Posterior vena cava (tissue), 2 donors: ENCODE data around the gene CAMTA1. TPM values are rescaled to one million over a fixed set of nuclear protein-coding genes. Genes with fewer than 3 reads are reported as not detected.

Experiments
- DNase-seq: peaks from one replicate; pipeline ENCODE4 v3.0.0-alpha.2; 2020; ENCODE audit warnings: low spot score
- intact Hi-C, 2 donors: fragments of 100-400 bp; cut with DNase I; formaldehyde crosslinking; loops; one replicate each; pipeline versions ENCODE4 v1.14.1 to v1.14.2; 2022 to 2023
- total RNA-seq, 2 donors: library from RNA; stranded (reverse); fragmentation: NEBNext Ultra II Directional; extraction: Animal tissue kit (Norgen Biotek cat#: 25700); gene quantifications; one replicate each; pipeline ENCODE4 v1.2.1, GENCODE V29; 2021
- donor health status: DM: yes; HTN: yes; CAD: no.
- donor health status: DM: yes; HTN: yes; CAD: no.

The CAMTA1 gene
- total RNA-seq, 2 donors from 2014 or later = 65.1 to 76.4 TPM

DNA sequence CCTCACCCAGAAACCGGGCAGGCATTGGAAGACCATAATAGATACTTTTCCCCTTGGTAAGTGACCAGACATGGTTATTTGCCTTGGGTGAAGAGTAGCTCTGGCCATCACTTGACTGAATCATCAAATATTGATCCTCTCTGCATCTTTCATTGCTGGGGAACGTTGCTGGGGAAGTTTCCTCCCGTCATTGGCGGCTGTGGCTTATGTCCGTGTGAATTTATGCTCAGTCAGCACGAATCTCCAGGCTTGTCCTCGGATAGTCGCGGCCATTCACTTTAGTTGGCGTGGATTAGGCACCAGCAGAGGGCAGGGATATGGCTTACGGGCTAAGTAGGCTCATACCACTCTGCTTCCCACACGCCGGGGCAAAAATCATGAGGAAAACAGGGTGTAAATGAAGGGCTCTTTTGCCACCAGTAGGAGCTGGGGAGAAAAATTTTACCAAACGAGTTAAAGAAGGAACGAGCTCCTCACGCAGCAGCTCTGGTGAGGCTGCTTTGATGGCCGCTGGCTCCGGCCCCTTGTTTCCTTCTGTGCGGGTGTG is 473.4 kb downstream of the CAMTA1 start:
- no peak for DNase-seq
- intact Hi-C loops = no loop called here

DNA sequence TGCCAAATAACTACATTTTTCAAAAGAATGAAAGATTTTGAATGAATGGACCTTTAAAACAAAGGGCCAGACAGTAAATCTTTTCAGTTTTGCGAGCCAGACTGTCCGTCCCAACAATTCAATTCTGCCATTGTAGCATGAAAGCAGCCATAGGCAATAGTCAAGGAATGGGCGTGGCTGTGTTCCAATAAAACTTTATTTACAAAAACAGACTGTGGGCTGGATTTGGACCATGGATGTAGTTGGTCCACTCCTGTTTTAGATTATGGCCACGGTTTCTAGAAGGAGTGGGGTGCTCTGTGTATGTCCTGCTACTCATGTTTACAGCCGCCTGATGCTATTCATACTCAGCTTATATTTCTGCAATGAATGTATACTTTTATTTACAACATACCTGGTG is 474.7 kb downstream of the CAMTA1 start:
- no peak for DNase-seq
- intact Hi-C loops = no loop called here

DNA sequence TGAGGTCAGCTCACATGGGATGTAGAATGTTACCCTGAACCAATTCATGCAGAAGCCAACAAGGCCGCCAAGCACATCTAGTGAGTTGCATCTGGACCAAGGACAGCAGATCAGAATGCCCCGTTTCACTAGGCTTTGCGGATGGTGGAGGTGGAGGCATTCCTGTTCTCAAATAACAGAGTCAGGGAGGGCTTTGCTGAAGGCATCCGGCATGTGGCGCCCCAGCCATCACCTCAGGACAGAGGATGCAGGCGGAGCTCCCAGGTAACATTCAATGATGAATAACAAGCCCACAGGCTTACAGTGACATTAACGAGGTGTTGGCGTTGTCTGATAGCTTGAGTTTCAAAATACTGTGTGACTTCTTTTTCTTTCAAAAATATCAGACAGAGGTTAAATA is 476.2 kb downstream of the CAMTA1 start:
- DNase-seq = no peak
- intact Hi-C loops = no loop called here

DNA sequence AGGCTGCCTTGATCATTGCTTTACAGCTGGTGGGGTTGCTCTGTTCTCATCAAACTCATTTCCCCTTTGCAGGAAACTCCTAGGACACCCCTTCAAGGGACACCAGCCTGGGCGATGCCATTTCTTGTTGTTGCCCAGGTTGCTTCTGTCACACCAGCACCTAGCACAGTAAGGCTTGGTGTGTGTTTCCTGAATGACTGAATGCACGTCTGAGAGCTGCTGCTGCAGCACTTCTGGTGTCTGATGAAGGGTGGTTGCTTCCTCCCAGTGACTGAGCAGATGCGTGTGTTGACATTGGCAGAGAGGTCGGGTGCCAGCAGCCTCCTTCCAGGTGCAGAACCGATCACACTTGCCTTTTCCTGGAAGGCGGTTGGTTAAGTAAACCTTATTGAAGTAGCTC is 477.4 kb downstream of the CAMTA1 start:
- no peak for DNase-seq
- intact Hi-C loops = no loop called here

DNA sequence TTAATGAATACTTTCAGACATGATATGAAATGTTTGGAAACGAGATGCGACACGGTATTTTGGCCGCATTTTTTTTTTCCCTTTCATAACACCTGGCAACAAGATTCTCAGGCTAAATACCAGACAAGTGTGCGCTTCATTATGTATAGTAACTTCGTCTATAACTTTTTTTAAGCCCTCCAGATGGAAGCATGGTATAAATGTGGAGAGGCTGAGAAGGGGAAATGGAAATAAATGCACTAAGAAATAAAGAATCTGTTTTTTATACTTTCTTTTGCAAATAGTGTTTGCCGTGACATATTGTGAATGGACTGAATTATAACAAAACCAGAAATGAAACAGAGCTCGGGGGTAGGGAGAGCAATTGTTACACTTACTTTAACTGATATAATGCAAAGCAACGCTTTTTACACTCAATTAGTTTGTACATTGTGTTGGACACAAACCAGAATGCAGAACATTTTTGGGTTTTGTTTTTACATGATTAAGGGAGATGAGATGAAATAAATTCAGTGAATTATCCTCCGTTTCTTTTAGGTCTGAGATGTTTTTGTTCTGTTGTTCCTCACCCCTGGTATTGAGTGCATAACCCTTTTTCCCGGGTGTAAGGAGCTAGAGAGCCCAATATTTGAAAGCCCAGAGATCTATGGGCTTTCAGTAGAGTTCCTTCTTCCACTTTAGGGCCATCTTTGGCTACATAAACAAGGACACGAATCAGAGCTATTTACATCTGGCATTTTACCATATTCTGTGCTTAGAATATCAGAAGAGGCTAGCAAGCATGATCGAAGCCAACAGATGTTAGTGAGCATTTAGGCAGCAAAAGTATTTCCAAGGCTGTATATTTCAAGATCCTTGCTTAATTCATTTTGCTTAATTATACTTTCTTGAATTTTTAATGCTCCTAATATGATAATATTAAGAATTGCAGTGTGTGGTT is 478.0 kb downstream of the CAMTA1 start:
- intact Hi-C loops = no loop called here
- no peak for DNase-seq

DNA sequence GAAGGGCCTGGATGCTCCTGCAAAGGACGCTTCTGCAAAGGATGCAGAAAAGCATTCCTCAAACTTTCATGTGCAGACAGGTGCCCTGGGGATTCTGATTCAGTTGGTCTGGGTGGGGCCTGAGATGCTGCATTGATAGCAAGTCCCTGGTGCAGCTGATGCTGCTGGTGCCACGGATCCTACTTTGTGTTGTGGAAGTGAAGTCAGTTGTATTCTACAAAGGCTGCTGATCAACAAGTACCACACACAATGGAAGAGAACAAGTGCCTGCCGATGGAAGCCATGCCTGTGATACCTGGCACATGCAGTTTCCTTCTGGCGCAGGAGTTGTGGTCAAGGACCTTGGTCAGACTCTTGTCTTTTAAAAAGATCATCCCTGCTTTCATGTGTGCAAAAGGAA is 478.8 kb downstream of the CAMTA1 start:
- intact Hi-C loops = no loop called here
- DNase-seq = no peak

DNA sequence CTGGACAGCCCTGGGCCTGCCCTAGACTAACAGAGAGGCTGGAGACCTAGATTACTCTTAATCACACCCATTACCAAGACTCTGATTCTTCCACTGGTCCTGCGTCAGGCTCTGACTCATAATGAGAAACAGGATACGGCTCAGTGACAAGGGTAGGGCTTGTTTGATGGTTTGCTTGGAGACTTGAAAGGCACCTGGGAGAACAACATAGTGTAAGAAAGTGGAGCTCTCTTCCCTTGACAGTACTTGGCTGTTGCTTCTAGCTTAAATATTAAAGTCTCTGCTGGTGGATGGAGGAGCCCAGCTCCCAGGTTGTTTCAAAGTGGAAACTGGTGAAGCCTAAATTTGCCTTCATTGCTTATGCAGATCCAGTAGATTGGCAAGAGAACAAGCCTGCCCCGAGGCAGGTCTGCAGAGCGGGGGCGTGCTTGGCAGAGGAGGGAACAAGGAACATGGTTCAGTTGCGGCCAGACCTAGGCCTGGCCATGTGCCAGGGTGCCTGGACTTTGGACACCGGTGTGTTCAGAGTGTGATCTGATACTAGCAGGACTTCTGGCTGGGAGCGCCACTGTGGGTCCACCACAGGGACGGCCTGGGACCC is 480.6 kb downstream of the CAMTA1 start:
- intact Hi-C loops = no loop called here
- DNase-seq = no peak

DNA sequence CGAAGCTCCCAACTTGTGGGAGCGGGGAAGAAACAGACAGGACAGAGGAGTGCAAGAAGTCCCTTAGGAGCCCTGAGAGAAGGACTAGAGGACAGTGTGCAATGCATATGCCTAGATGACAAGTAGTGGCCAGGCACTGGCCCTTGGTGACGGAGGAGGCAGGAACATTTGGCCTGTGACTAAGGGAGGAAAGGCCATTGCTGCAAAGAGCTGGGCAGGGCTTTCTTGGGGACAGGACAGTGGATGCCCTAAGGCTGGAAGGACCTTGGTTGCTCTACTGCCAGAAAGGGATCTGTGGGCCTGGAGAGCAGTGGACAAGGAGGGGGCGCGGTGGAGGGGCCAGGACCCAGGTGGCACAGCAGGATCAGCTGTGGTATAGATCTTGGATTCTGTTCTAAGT is 481.3 kb downstream of the CAMTA1 start:
- no peak for DNase-seq
- intact Hi-C loops = no loop called here

DNA sequence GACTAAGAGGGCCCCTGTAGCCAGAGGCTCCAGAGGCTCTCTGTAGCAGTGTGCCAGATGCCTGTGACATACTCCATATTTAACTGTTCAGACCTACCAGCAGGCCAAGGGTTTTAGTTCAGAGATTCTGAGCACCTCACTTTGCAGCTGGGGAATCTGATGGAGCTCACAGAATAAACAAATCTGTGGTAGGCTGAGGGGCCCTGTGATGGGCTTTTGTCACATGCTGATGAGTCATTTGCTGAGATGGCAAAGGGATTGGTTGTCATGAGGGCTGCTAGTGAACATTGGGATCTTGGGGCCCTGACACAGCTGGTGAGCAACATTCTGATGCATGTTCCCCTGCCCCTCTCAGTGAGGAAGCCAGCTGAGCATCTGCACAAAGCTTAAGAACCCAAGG is 482.2 kb downstream of the CAMTA1 start:
- intact Hi-C loops = no loop called here

DNA sequence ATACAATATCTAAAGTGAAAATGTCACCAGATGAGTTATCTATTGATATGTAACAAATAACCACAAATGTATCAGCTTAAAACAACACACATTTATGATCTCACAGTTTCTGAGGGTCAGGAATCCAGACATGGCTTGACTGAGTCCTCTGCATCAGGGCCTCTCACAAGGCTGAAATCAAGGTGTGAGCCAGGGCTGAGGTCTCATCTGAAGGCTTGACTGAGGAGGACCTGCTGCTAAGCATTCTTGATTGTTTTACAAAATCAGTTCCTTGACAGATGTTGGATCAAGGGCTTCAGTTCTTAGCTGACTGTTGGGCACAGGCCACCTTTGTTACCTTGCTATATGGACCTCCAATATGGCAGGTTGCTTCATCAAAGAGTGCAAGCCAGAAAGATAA is 483.7 kb downstream of the CAMTA1 start:
- intact Hi-C loops = no loop called here
- no peak for DNase-seq

More for the DNA sequence above, 482.2 kb downstream of the CAMTA1 start:
- no peak for DNase-seq

DNA sequence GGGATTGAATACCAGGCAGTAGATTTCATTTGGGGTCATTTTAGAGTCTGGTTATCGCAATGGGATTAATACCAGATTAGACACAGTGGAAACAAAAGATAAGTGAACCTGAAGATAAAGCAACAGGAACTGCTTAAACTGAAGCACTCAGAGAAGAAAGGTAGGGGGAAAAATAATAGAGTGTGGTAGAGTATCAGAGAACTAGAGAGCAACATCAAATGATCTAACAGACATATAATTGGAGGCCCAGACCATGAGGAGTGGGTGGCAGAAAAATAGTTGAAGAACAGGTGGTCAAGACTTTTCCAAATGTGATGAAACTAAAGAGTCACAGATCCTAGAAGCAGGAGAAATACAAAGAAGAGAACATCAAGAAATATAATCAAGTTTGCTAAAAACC is 484.3 kb downstream of the CAMTA1 start:
- intact Hi-C loops = no loop called here
- DNase-seq = no peak

DNA sequence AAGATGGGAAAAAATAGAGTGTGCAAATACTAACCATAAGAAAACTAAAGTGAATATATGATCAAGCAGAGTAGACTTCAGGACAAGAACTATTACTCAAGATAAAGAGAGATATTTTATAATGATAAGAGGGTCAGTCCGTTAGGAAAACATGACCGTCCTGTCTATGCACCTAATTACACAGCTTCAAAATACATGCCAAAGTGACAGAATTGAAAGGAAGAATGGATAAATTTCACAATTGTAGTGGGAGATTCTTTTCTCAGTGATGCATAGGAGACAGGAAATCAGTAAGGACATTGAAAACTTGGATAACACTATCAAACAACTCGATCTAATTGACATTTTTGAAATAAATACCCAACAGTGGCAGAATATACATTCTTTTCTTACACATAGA is 489.0 kb downstream of the CAMTA1 start:
- DNase-seq = no peak
- intact Hi-C loops = no loop called here

DNA sequence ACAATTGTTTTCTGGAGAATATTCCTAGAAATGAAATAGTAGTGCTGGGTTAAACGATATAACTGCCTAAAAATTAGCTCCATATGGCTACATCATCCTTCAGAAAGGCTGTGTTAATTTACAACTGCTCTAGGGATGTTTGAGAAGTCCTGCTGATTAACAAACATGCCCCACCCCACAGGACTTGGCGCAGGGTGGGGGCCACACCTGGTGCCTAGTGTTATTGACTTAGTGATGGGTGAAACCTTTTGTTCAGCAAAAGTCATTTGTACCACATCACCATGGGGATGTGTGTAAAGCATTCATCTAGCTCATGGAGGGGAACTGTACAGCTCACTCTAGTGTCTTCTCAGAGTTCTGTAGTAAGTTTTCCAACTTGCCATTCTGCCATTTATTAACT is 492.8 kb downstream of the CAMTA1 start:
- intact Hi-C loops = no loop called here
- DNase-seq = no peak

DNA sequence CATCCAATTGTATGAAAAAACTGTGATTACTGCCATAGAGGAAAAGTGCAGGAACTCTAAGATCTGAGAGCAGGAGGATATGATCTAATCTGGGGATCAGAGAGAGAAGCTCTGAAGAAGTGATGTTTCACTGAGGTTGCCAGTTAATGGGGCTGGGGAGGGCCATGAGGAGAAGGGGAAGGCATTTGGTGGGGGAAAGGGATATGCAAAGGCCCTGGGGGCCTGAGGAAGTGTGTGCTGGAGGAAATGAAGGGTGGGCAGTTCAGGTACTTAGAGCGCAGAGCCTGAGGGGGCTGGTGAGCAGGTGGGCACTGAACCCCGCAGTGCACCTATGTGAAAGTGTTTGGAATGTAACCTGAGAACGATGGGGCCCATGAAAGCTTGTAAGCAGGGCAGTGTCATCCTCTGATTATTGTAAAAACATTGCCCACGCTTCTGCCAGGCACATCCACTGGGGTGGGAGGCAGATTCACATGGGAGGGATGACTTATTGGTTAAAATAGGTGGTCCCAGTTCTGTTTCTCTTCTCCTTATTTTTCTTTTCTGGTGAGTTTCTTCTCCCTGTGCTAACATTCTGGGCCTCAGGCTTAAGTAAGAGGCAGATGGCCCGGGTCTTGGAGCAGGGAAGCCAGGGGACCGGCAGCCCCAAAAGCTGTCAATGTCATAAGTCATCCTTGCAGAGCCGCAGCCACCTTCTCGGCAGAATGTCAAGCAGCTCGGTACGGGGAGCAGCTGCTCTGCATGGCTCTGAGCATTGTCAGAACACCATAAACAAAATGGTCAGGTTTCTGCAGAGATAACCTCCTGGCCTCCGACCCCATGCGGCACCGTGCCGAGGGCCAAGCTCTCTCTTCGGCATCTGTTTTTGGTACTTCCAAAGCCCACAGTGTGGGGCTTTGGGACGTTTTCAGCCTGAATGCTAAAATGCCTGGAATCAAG is 493.8 kb downstream of the CAMTA1 start:
- DNase-seq = no peak
- intact Hi-C loops = no loop called here

DNA sequence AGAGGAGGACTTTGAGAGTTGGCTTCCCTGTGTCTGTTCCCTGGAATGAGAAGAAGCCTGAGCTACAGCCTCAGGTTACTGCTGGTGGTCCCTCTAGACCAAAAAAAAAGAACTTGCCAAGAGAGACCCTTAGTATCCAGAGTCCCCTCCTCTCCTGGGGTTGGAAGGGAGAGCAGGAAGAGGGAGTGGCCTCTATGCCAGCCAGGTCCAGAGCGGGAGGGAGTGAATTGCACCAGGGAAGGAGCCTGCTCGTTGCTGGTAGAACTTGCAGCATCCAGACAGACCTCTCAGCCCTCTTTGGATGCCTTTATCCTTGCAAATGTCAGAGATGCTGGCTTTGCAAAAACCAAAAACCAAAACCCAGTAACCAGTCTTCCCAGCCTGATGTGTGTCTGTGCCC is 494.5 kb downstream of the CAMTA1 start:
- no peak for DNase-seq

DNA sequence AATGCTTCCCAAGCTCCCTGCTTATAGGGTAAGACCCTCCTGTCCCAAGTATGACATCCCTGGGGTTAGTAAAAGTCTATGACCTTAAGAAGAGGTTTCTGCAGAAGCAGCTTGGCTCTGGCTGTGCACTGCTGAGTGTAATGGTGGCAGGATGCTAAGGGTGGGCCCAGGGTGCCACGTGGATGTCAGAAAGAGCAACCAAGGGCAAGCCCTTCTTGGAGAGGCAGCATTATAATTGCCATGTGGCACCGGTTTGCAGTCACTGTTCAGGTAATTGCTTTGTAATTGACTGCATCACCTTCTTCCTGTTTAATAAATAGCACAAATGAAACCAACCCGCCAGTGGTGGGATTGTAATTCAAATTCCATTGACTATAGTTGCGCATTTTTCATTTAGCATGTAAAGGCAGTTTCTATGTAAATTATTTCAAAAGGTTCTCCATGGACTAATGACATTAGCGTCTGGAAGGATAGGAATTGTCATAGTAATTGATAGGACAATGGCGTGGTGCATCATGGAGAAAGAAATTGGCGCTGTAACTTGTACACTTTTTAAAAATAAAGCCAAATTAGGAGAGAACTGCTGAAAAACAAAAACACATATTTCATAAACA is 495.2 kb downstream of the CAMTA1 start:
- intact Hi-C loops = no loop called here
- no peak for DNase-seq

More for the DNA sequence above, 494.5 kb downstream of the CAMTA1 start:
- intact Hi-C loops = no loop called here

DNA sequence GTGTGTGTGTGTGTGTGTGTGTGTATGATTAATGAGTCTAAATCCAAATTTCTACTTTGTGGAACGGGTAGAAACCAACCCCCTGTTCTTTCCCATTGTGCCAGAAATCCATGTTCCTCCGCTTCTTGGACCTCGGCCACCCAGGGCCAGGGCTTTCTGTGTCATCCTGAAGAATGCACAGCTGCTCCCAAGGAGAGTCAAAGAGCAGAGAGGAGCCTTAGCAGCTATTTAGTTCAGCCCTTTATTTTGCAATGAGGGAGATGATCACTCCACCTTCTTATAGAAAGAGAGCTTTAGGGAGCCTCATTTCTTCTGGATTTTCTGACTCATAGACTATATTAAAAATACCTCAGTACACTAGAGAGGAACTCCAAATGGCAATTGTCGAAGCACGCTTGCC is 496.6 kb downstream of the CAMTA1 start:
- intact Hi-C loops = no loop called here
- no peak for DNase-seq

DNA sequence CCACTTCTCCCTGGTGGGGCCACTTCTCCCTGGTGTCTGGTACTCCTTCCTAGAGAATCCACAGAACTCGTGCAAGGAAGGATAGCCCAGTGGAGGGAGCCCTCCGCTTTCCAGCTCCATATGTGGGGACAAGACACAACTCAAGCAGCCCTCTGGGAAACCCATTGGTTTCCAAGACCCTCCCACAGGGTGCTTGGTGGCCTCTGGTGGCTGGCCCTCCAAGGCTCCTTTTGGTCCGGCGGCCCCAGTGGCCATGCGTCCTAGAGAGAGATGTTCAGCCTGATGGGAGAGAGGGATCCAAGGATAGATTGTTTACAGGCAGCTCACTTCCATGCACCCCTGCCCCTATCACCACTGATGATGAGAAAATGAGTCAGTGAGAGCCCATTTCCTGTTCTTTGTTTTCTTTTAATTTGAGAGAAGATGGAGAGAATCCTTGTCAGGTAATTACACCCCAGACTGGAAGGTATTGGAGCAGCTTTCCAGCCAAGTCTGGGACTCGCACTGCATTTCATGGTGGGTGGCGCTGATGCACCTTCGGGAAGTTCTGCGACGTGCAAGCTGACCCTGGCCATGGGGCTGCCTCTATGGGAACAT is 499.7 kb downstream of the CAMTA1 start:
- no peak for DNase-seq
- intact Hi-C loops = no loop called here
